Measurements from ENCODE around the gene ZBTB42. TPM values are rescaled to one million over a fixed set of nuclear protein-coding genes. Genes with fewer than 3 reads are reported as not detected.

ZBTB42 gene
- total and polyA plus RNA-seq, 4 donors: 1.5 to 9.4 (median 4.9) TPM

- 95% methylated on average over 28 of the region's 28 CpGs for WGBS
- Histone ChIP-seq H3K9ac (ENCODE audit: low read depth in 1 of 2, low read length in 2 of 2) (no peak overlapping the region), H3K36me3 (ENCODE audit: control insufficient read depth in 4 of 4, insufficient read depth in 3 of 4, low read depth in 1 of 4, low read length in 3 of 4) (peaks cover 0 to 30% (median 8%) of the 10 kb centered on the region in 4 donors), H3K4me3 (ENCODE audit: low read depth in 1 of 3, low read length in 3 of 3) (no peak overlapping the region), H3K27ac (ENCODE audit: low read depth in 1 of 2, low read length in 2 of 2) (no peak overlapping the region), H3K4me1 (ENCODE audit: control insufficient read depth in 4 of 4, insufficient read depth in 4 of 4, low read length in 3 of 4) (peaks cover 2 to 19% (median 16%) of the 10 kb centered on the region in 4 donors), H3K9me3 (ENCODE audit: control insufficient read depth in 4 of 4, low read length in 3 of 4) (no peaks in the 10 kb centered on the region), H3K27me3 (ENCODE audit: control insufficient read depth in 4 of 4, insufficient read depth in 4 of 4, low read length in 3 of 4) (no peaks in the 10 kb centered on the region)
- no peak for DNase-seq (ENCODE audit: low spot score)
- TF ChIP-seq EGR1 (IDR thresholded peaks at IDR 0.05; ENCODE audit: low read depth in 2 of 2) (no peak), REST (IDR thresholded peaks at IDR 0.05) (no peak), YY1 (IDR thresholded peaks at IDR 0.05) (no peak), GABPA (IDR thresholded peaks at IDR 0.05 in 1 of 2, conservative IDR thresholded peaks at IDR 0.05 in 1 of 2) (no peak), FOXA2 (IDR thresholded peaks at IDR 0.05) (no peak), SP1 (IDR thresholded peaks at IDR 0.05) (no peak), CTCF (IDR thresholded peaks at IDR 0.05; ENCODE audit: low read depth, low read length, missing input control) (no peak), MAX (IDR thresholded peaks at IDR 0.05) (no peak), FOXA1 (IDR thresholded peaks at IDR 0.05) (no peak), HNF4A (conservative IDR thresholded peaks at IDR 0.05) (no peak), RAD21 (IDR thresholded peaks at IDR 0.05) (no peak)
- TF ChIP-seq, protein P1, sequence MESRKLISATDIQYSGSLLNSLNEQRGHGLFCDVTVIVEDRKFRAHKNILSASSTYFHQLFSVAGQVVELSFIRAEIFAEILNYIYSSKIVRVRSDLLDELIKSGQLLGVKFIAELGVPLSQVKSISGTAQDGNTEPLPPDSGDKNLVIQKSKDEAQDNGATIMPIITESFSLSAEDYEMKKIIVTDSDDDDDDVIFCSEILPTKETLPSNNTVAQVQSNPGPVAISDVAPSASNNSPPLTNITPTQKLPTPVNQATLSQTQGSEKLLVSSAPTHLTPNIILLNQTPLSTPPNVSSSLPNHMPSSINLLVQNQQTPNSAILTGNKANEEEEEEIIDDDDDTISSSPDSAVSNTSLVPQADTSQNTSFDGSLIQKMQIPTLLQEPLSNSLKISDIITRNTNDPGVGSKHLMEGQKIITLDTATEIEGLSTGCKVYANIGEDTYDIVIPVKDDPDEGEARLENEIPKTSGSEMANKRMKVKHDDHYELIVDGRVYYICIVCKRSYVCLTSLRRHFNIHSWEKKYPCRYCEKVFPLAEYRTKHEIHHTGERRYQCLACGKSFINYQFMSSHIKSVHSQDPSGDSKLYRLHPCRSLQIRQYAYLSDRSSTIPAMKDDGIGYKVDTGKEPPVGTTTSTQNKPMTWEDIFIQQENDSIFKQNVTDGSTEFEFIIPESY (IDR thresholded peaks at IDR 0.05): no peak
These were observed 18.7 kb upstream of the ZBTB42 start for GRCh38 chr14:104782086-104782807.

DNA sequence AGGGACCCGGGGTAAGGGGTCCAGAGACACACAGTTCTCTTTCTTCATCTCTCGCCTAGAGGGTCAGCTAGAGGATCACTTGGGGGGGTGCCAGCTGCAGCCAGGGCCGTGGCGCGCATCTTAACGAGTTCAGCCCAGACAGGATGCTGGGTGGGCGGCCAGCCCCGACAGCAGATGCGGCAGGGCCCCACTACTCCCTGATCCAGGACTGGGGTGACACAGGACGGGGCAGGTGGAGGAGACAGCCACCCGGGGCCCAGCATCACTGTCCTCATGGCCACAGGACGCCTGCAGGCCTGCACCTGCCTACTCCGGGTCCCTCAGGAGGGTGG, 18.1 kb upstream of the ZBTB42 start:
- Histone ChIP-seq H3K9ac (ENCODE audit: low read depth in 1 of 2, low read length in 2 of 2) (no peak overlapping the region), H3K27me3 (ENCODE audit: control insufficient read depth in 4 of 4, insufficient read depth in 4 of 4, low read length in 3 of 4) (no peaks in the 10 kb centered on the region), H3K4me3 (ENCODE audit: low read depth in 1 of 3, low read length in 3 of 3) (no peak overlapping the region), H3K4me1 (ENCODE audit: control insufficient read depth in 4 of 4, insufficient read depth in 4 of 4, low read length in 3 of 4) (peaks cover 6 to 25% (median 21%) of the 10 kb centered on the region in 4 donors), H3K36me3 (ENCODE audit: control insufficient read depth in 4 of 4, insufficient read depth in 3 of 4, low read depth in 1 of 4, low read length in 3 of 4) (peaks cover 0 to 26% (median 8%) of the 10 kb centered on the region in 4 donors), H3K27ac (ENCODE audit: low read depth in 1 of 2, low read length in 2 of 2) (no peak overlapping the region), H3K9me3 (ENCODE audit: control insufficient read depth in 4 of 4, low read length in 3 of 4) (no peaks in the 10 kb centered on the region)
- no peak for DNase-seq (ENCODE audit: low spot score)
- no peak for TF ChIP-seq ATF3 (IDR thresholded peaks at IDR 0.05)
- TF ChIP-seq HNF4A (conservative IDR thresholded peaks at IDR 0.05): no peak
- no peak for TF ChIP-seq RAD21 (IDR thresholded peaks at IDR 0.05)
- no peak for TF ChIP-seq SP1 (IDR thresholded peaks at IDR 0.05)
- no peak for TF ChIP-seq TAF1 (conservative IDR thresholded peaks at IDR 0.05)
- no peak for TF ChIP-seq GABPA (IDR thresholded peaks at IDR 0.05 in 1 of 2, conservative IDR thresholded peaks at IDR 0.05 in 1 of 2)
- no peak for TF ChIP-seq REST (IDR thresholded peaks at IDR 0.05)
- TF ChIP-seq JUND (IDR thresholded peaks at IDR 0.05): no peak
- no peak for TF ChIP-seq YY1 (IDR thresholded peaks at IDR 0.05)
- TF ChIP-seq EGR1 (IDR thresholded peaks at IDR 0.05; ENCODE audit: low read depth in 2 of 2): no peak
- TF ChIP-seq, protein P1 (IDR thresholded peaks at IDR 0.05): no peak
- no peak for TF ChIP-seq NR2F2 (IDR thresholded peaks at IDR 0.05)
- 90% methylated on average over 13 of the region's 13 CpGs for WGBS

Measured in liver (tissue), 9 donors.